Measurements from ENCODE around the gene LRRC59. TPM values are rescaled to one million over a fixed set of nuclear protein-coding genes. Genes with fewer than 3 reads are reported as not detected.

Gene LRRC59
- total RNA-seq: 10 to 100 TPM; 87.9 to 98.2 TPM
- 79.9 TPM for polyA plus RNA-seq (2013, experiment 1 of 2)
- polyA plus RNA-seq (2013, experiment 2 of 2): 86.0 TPM
- long read RNA-seq, experiment 1, partial matches to known transcripts: 43 of 70 reads
- long read RNA-seq, experiment 1, other reads (novel, unspliced or antisense): 26 of 70 reads
- long read RNA-seq, experiment 2, transcript LRRC59-201 (7 exons, 2,910 nt): major isoform, 195 of 209 reads
- long read RNA-seq, experiment 2, partial matches to known transcripts: 5 of 209 reads
- long read RNA-seq, experiment 2, other reads (novel, unspliced or antisense): 9 of 209 reads
- long read RNA-seq, experiment 3, transcript LRRC59-201 (7 exons, 2,910 nt): major isoform, 325 of 335 reads
- long read RNA-seq, experiment 3, partial matches to known transcripts: 5 of 335 reads
- long read RNA-seq, experiment 3, other reads (novel, unspliced or antisense): 5 of 335 reads
- long read RNA-seq, experiment 4, transcript LRRC59-201 (7 exons, 2,910 nt): major isoform, 56 of 123 reads
- long read RNA-seq, experiment 4, partial matches to known transcripts: 65 of 123 reads
- long read RNA-seq, experiment 4, other reads (novel, unspliced or antisense): 2 of 123 reads

DNA sequence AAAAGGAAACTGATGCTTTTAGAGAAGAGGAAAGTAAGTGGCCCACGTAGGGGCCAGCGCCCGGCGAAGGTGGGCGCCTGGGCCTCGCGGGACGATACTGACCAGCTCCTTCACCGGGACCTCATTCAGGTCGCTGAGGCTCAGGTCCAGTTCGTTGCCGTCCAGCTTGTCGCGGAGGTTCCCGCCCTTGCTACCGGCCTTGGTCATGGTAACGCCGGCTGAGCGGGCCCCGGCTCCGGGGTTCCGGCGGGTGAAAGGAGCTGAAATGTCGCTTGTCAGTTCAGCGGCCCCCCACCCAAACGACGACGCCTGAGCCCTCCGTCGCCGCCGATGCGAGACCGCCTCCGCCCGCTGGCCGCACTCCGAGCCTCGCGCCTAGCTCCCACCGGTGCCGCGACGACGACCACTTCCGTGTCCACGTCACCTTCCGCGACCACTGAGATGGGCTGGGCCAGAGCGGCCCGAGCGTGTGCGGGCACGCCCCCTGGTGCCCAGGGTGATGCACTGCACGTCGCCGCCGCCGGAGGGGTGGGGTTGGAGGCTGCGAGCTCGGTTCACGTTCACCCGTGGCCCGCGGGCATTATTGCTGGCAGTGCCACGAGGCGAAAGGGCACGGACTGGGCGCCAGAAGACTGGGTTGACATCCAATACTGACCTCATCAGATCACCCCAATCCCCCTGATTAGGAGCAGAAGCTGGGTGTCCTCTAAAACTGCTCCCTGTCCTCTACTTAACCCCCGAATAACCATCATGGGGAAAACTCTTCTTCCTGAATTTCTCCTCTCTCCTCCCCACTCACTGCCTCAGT, at the start of gene LRRC59:
TSS of gene LRRC59 (minus strand) at position 413 of the 808 bp plus-strand sequence. CDS start at position 207, 206 bp downstream.
- H3K4me3 Mint-ChIP-seq: peak within 1 kb of the TSS; percentile 79
- Histone ChIP-seq H3K27ac (ENCODE audit: low read depth, low read length) (no peak within 1 kb of the TSS), H3K4me3 (ENCODE audit: low read length) (peak within 1 kb of the TSS; percentile 87), H3K36me3 (ENCODE audit: control insufficient read depth, insufficient read depth, low read length) (peaks cover 32% of the 10 kb centered on the region), H3K9ac (ENCODE audit: extremely low read depth, low read length, poor library complexity, severe bottlenecking) (peak within 1 kb of the TSS; percentile 93), H3K4me1 (ENCODE audit: control insufficient read depth, insufficient read depth, low read length) (no peaks in the 10 kb centered on the region), H3K27me3 (ENCODE audit: control insufficient read depth, insufficient read depth, low read length, poor library complexity, severe bottlenecking) (no peaks in the 10 kb centered on the region), H3K9me3 (ENCODE audit: control insufficient read depth, low read length) (no peaks in the 10 kb centered on the region)
- DNase-seq: peak; percentile 98
- 1 to 2% methylated on average over 40 to 70 of the region's 70 CpGs for whole genome bisulfite sequencing, 2 experiments (ENCODE audit: insufficient coverage in 1 of 2, insufficient read length in 1 of 2)
- TF ChIP-seq, protein P1, sequence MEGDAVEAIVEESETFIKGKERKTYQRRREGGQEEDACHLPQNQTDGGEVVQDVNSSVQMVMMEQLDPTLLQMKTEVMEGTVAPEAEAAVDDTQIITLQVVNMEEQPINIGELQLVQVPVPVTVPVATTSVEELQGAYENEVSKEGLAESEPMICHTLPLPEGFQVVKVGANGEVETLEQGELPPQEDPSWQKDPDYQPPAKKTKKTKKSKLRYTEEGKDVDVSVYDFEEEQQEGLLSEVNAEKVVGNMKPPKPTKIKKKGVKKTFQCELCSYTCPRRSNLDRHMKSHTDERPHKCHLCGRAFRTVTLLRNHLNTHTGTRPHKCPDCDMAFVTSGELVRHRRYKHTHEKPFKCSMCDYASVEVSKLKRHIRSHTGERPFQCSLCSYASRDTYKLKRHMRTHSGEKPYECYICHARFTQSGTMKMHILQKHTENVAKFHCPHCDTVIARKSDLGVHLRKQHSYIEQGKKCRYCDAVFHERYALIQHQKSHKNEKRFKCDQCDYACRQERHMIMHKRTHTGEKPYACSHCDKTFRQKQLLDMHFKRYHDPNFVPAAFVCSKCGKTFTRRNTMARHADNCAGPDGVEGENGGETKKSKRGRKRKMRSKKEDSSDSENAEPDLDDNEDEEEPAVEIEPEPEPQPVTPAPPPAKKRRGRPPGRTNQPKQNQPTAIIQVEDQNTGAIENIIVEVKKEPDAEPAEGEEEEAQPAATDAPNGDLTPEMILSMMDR (conservative IDR thresholded peaks at IDR 0.05): peak; percentile 99
- peak within 1 kb of the TSS; percentile 73 for H3K27ac Mint-ChIP-seq
- peaks cover 12% of the 10 kb centered on the region for H3K9me3 Mint-ChIP-seq
- peaks cover 11% of the 10 kb centered on the region for H3K4me1 Mint-ChIP-seq
- no peaks in the 10 kb centered on the region for H3K27me3 Mint-ChIP-seq (ENCODE audit: insufficient read depth)
- peaks cover 33% of the 10 kb centered on the region for H3K36me3 Mint-ChIP-seq (ENCODE audit: low read depth)

DNA sequence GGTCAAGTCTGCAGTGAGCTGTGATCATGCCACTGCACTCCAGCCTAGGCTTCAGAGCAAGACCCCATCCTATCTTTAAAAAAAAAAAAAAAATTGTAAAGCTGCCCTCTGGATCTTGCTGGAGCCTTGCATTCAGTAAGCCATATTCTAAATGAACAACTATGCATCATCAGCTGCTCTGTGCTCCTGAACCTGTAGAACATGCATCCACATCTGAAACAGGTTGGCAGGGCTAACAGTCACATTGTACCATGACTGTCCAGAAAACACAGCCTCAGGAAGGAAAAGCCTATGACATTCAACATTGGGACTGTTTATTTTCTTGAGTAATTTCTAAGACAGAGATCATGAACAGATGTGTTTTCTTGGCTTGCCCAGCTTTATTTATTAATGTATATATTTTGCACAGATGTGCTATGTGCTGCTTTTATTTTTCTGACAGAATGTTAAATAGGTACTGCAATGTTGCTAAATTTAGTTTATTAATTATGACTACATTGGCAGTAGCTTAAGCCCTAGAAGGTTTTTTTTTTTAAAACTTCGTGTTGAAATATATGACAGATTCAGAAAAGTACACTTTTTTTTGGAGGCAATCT, 48.5 kb upstream of the LRRC59 start:
- no peak overlapping the region for H3K27ac ChIP-seq (ENCODE audit: low read depth, low read length)
- DNase-seq: no peak
- 85 to 100% methylated on average over 1 of the region's 1 CpG for WGBS, 2 experiments (ENCODE audit: insufficient coverage in 1 of 2, insufficient read length in 1 of 2)
- Mint-ChIP-seq H3K4me3 (no peak overlapping the region), H3K9me3 (no peaks in the 10 kb centered on the region), H3K27me3 (ENCODE audit: insufficient read depth) (no peaks in the 10 kb centered on the region), H3K36me3 (ENCODE audit: low read depth) (peaks cover 14% of the 10 kb centered on the region), H3K27ac (no peak overlapping the region), H3K4me1 (peaks cover 18% of the 10 kb centered on the region)
- TF ChIP-seq, protein P1 (conservative IDR thresholded peaks at IDR 0.05): no peak
- no peaks in the 10 kb centered on the region for H3K27me3 ChIP-seq (ENCODE audit: control insufficient read depth, insufficient read depth, low read length, poor library complexity, severe bottlenecking)
- H3K9me3 ChIP-seq (ENCODE audit: control insufficient read depth, low read length): no peaks in the 10 kb centered on the region
- H3K4me1 ChIP-seq (ENCODE audit: control insufficient read depth, insufficient read depth, low read length): no peaks in the 10 kb centered on the region
- no peak overlapping the region for H3K9ac ChIP-seq (ENCODE audit: extremely low read depth, low read length, poor library complexity, severe bottlenecking)
- no peak overlapping the region for H3K4me3 ChIP-seq (ENCODE audit: low read length)
- H3K36me3 ChIP-seq (ENCODE audit: control insufficient read depth, insufficient read depth, low read length): no peaks in the 10 kb centered on the region
